A549 (cell line): Measurements from ENCODE around the gene SP2. TPM values are rescaled to one million over a fixed set of nuclear protein-coding genes. Genes with fewer than 3 reads are reported as not detected.

Source experiments
- ATAC-seq, 2 experiments: fragments of 200-7000 bp in 1 of 2; fragments of >200 bp in 1 of 2; cut with Nextera tagmentation in 1 of 2; cut with Tn5 transposase in 1 of 2; 3 replicates each; pipeline versions ENCODE4 v1.8.0 to v1.9.1; 2018 to 2020; ENCODE audit warnings: mild to moderate bottlenecking in 1 of 2, moderate library complexity in 1 of 2
- CTCF ChIA-PET: fragments of 300-600 bp; sonication (Branson Sonifier 250); formaldehyde crosslinking; extraction: SDS; loops from one replicate; lab custom pipeline; 2021; ENCODE audit warnings: antibody characterized with exemption, inconsistent platforms; lab: Yijun Ruan, JAX
- POLR2A ChIA-PET: fragments of 350-600 bp; formaldehyde crosslinking; extraction: SDS; loops from one replicate; lab custom pipeline; 2021; ENCODE audit warnings: antibody characterized with exemption, inconsistent platforms; lab: Yijun Ruan, JAX
- DNase-seq, 2 experiments: peaks; one replicate each; pipeline versions ENCODE4 v3.0.0 to v3.0.0-alpha.2; 2011 to 2016; ENCODE audit warnings: low read depth in 1 of 2, low spot score in 1 of 2
- FAIRE-seq: peaks from 2 replicates; lab custom pipeline; 2011; peaks lifted over from hg19 to GRCh38; lab: Jason Lieb, UNC
- H3K27ac ChIP-seq, 2 experiments: fragments of >200 bp; sonication (Bioruptor Twin); formaldehyde crosslinking; 3 replicates each; pipeline ENCODE4 v1.5.1; 2016 to 2017
- H3K4me1 ChIP-seq: fragments of >200 bp; sonication (Bioruptor Twin); formaldehyde crosslinking; 3 replicates; pipeline ENCODE4 v1.6.1; 2016
- H3K4me2 ChIP-seq: fragments of >200 bp; sonication (Bioruptor Twin); formaldehyde crosslinking; 3 replicates; pipeline ENCODE4 v1.6.1; 2016
- H3K4me3 ChIP-seq: fragments of >200 bp; sonication (Bioruptor Twin); formaldehyde crosslinking; 3 replicates; pipeline ENCODE4 v1.5.1; 2016
- H3K9me3 ChIP-seq: fragments of >200 bp; sonication (Bioruptor Twin); formaldehyde crosslinking; 3 replicates; pipeline ENCODE4 v1.6.1; 2016
- CEBPB ChIP-seq, 2 experiments: fragments of >200 bp in 1 of 2; sonication (Bioruptor Twin) in 1 of 2; formaldehyde crosslinking in 1 of 2; IDR thresholded peaks; 2 replicates each; pipeline ENCODE4 v1.6.1; 2012 to 2016
- CTCF ChIP-seq: fragments of >200 bp; sonication (Bioruptor Twin); formaldehyde crosslinking; IDR thresholded peaks from 3 replicates; pipeline ENCODE4 v1.5.1; 2016
- E2F6 ChIP-seq: IDR thresholded peaks from 2 replicates; pipeline ENCODE4 v1.6.1; 2012; ENCODE audit warnings: low read depth, borderline replicate concordance
- EHMT2 ChIP-seq: fragments of 200-600 bp; sonication (generic); IDR thresholded peaks from 2 replicates; pipeline ENCODE4 v1.6.1; 2016; ENCODE audit warnings: antibody characterized with exemption, low read depth, mild to moderate bottlenecking, moderate library complexity
- FOSB ChIP-seq: fragments of 250-450 bp; sonication (Bioruptor Pico); IDR thresholded peaks from 2 replicates; pipeline ENCODE4 v1.5.0; 2020; ENCODE audit warnings: mild to moderate bottlenecking, moderate library complexity
- FOXS1 ChIP-seq: fragments of 250-450 bp; sonication (Bioruptor Pico); IDR thresholded peaks from 2 replicates; pipeline ENCODE4 v1.5.0; 2020; ENCODE audit warnings: mild to moderate bottlenecking, moderate library complexity
- GATA3 ChIP-seq: IDR thresholded peaks from 2 replicates; pipeline ENCODE4 v1.6.1; 2012; ENCODE audit warnings: borderline replicate concordance
- HOXA7 ChIP-seq: fragments of 250-450 bp; sonication (Bioruptor Pico); IDR thresholded peaks from 2 replicates; pipeline ENCODE4 v1.5.0; 2020; ENCODE audit warnings: mild to moderate bottlenecking, moderate library complexity
- HOXB5 ChIP-seq: fragments of 250-450 bp; sonication (Bioruptor Pico); IDR thresholded peaks from 2 replicates; pipeline ENCODE4 v1.5.0; 2020; ENCODE audit warnings: mild to moderate bottlenecking, moderate library complexity
- KDM1A ChIP-seq: fragments of 200-600 bp; sonication (generic); IDR thresholded peaks from 2 replicates; pipeline ENCODE4 v1.6.1; 2016; ENCODE audit warnings: low read depth, mild to moderate bottlenecking
- MYC ChIP-seq: IDR thresholded peaks from 2 replicates; pipeline ENCODE4 v1.6.1; 2012; ENCODE audit warnings: mild to moderate bottlenecking, inconsistent platforms, low read length, improper control_type of control experiment, borderline replicate concordance
- NR3C1 ChIP-seq: fragments of >200 bp; sonication (Bioruptor Twin); formaldehyde crosslinking; IDR thresholded peaks from 3 replicates; pipeline ENCODE4 v1.6.1; 2017
- PBX3 ChIP-seq: IDR thresholded peaks from 2 replicates; pipeline ENCODE4 v1.6.1; 2012
- POLR2AphosphoS2 ChIP-seq: conservative IDR thresholded peaks from 2 replicates; pipeline ENCODE4 v1.6.1; 2012; ENCODE audit warnings: low read length, improper control_type of control experiment, inconsistent platforms
- RARB ChIP-seq: fragments of 250-450 bp; sonication (Bioruptor Pico); IDR thresholded peaks from 2 replicates; pipeline ENCODE4 v1.8.0; 2021; ENCODE audit warnings: mild to moderate bottlenecking, moderate library complexity
- RFX5 ChIP-seq: fragments of 450-650 bp; IDR thresholded peaks from 2 replicates; pipeline ENCODE4 v1.7.1; 2014; ENCODE audit warnings: antibody characterized with exemption, mild to moderate bottlenecking, moderate library complexity
- RNF2 ChIP-seq: fragments of 200-600 bp; sonication (generic); IDR thresholded peaks from 2 replicates; pipeline ENCODE4 v1.6.1; 2016; ENCODE audit warnings: low read depth, mild to moderate bottlenecking, antibody characterized with exemption, moderate library complexity, borderline replicate concordance
- SREBF2 ChIP-seq: fragments of 450-650 bp; IDR thresholded peaks from 2 replicates; pipeline ENCODE4 v1.6.1; 2014; ENCODE audit warnings: mild to moderate bottlenecking, moderate library complexity
- TFCP2L1 ChIP-seq: fragments of 250-450 bp; sonication (Bioruptor Pico); IDR thresholded peaks from 2 replicates; pipeline ENCODE4 v1.5.0; 2021; ENCODE audit warnings: mild to moderate bottlenecking
- ZNF302 ChIP-seq: fragments of 250-450 bp; sonication (Bioruptor Pico); IDR thresholded peaks from 2 replicates; pipeline ENCODE4 v1.9.0; 2021; ENCODE audit warnings: inconsistent platforms, mild to moderate bottlenecking, moderate library complexity
- WGBS: methylation state at CpG from one replicate; pipeline ENCODE4 v1.1.6; 2017; ENCODE audit errors: missing lambda C conversion rate; 5-methylcytosine and 5-hydroxymethylcytosine counted together
- polyA plus RNA-seq, 4 experiments: library from polyadenylated mRNA; depleted of rRNA in 3 of 4; stranded (reverse); fragments of >200 nt; fragmentation: RNase III in 1 of 4; extraction: RNeasy Plus Mini Kit Qiagen cat#74134 plus additional on column Dnase treatment in 1 of 4; gene quantifications; 2 replicates in 3 of 4; 3 replicates in 1 of 4; pipeline ENCODE4 v1.2.3, GENCODE V29; 2011 to 2017

Gene SP2
- polyA plus RNA-seq, 2 of the 4 experiments (the other 2 are of a cell fraction) = 6.2 to 11.6 TPM

GRCh38 chr17:47907932-47908562, 12.0 kb downstream of the SP2 start:
- FAIRE-seq = no peak
- Histone ChIP-seq H3K4me3 (no peak overlapping the region), H3K9me3 (no peaks in the 10 kb centered on the region), H3K4me1 (peaks cover 15% of the 10 kb centered on the region), H3K4me2 (no peak overlapping the region), H3K27ac (no peak overlapping the region)
- no peak for ATAC-seq
- POLR2A ChIA-PET = interaction anchor here (2.1 kb wide), 1 partner anchor 13 kb away, joined by 11 read pairs; the partner anchor contains the start of gene SP2
- TF ChIP-seq RARB (no peak), HOXA7 (no peak), RFX5 (no peak), FOXS1 (CRISPR knock-in tag) (no peak), MYC (no peak), EHMT2 (no peak), PBX3 (no peak), CTCF (no peak), SREBF2 (no peak), HOXB5 (CRISPR knock-in tag) (no peak), GATA3 (no peak), RNF2 (no peak), NR3C1 (no peak), CEBPB (IDR thresholded peaks at IDR 0.05) (no peak), FOSB (CRISPR knock-in tag) (no peak), KDM1A (no peak), ZNF302 (CRISPR knock-in tag) (no peak), E2F6 (no peak)
- CTCF ChIA-PET = interaction anchor here (0.7 to 7.6 kb wide), 6 partner anchors 10 to 110 kb away, joined by 3 to 57 read pairs (median 6); no protein-coding TSS in a partner anchor
- DNase-seq = no peak
- WGBS = 85% methylated on average over 8 of the region's 8 CpGs

GRCh38 chr17:47913050-47913449, 17.0 kb downstream of the SP2 start:
- ATAC-seq = no peak
- TF ChIP-seq POLR2AphosphoS2 (no peak), HOXA7 (no peak), TFCP2L1 (CRISPR knock-in tag) (no peak), FOXS1 (CRISPR knock-in tag) (no peak)
- CTCF ChIA-PET = interaction anchor here (0.8 to 2.8 kb wide), 4 partner anchors 23 to 71 kb away, joined by 3 to 10 read pairs (median 6); no protein-coding TSS in a partner anchor
- FAIRE-seq = no peak
- H3K9me3 ChIP-seq = no peaks in the 10 kb centered on the region
- H3K4me2 ChIP-seq = no peak overlapping the region
- POLR2A ChIA-PET = no interaction called here
- no peak overlapping the region for H3K27ac ChIP-seq
- WGBS = 79% methylated on average over 2 of the region's 2 CpGs
- H3K4me3 ChIP-seq = no peak overlapping the region
- H3K4me1 ChIP-seq = 0 out of 3 replicates have a peak, but pooled peaks cover 3% of the 10 kb centered on the region
- DNase-seq = no peak
